ENCODE data around the gene DYSF. TPM values are rescaled to one million over a fixed set of nuclear protein-coding genes. Genes with fewer than 3 reads are reported as not detected.

Gene DYSF
- polyA plus RNA-seq, 4 donors, result 15.0 to 18.1 (median 16.3) TPM

DNA sequence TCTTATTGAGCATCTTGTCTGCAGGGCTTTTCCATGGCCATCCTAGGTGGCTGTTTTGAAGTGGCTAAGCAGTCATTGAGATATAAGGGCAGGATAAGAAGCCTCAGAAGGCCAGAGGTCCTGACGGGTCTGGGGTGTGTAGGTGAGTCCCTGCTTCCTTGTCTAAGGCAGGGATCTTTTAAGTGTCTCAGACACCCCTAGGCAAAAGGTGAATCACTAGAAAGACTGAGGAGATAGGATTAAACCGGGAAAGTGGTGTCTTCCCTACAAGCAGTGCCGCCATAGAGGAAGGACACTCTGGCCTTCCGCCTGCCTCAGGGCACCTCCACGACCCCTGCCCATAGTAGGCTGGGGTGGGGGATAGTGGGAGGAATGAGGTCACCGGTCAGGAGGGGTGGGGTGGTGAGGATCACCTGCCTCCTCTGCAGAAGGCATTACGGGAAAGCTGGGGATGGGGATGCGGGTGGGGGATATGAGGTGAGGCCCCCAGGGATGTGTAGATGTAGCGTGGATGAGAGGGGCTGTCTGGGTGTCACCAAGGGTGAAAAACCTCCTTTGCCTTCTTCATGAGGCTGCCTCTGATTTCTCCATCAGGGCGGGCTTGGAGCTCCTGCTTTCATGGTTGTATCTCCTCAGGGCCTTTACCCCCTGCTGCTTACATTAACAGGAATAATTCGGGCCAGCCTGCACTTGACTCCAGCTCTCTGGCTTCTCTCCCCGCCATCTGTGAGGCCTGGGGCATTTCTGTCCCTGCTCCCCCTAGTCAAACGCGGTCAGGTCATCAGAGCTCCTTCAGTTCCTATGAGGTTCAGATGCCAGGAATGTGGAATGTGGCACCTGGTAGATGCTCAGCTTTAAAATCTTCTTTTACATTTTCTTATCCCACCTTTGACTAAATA is 244.0 kb downstream of the DYSF start:
- no peak for DNase-seq (ENCODE audit: low read depth in 4 of 4, low spot score in 2 of 4)

DNA sequence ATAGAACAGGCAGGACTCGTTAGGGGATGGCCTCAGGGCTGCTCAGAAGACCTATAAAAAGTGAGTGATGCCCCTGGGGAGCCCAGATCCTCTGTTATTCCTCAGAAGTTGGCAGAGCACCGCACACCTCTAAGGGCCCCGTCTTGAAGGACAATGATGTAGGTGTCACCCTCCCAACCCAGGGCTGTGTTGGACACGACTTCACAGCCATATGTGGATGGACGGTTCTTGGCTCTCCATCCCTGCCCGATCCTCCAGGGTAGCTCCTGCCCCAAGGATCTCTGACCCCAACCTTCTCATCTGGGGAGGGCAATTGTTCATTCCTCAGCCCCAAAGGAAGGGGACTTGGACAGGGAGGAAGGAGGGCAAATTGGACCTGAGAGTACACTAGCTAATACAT is 246.1 kb downstream of the DYSF start:
- no peak for DNase-seq (ENCODE audit: low read depth in 4 of 4, low spot score in 2 of 4)

DNA sequence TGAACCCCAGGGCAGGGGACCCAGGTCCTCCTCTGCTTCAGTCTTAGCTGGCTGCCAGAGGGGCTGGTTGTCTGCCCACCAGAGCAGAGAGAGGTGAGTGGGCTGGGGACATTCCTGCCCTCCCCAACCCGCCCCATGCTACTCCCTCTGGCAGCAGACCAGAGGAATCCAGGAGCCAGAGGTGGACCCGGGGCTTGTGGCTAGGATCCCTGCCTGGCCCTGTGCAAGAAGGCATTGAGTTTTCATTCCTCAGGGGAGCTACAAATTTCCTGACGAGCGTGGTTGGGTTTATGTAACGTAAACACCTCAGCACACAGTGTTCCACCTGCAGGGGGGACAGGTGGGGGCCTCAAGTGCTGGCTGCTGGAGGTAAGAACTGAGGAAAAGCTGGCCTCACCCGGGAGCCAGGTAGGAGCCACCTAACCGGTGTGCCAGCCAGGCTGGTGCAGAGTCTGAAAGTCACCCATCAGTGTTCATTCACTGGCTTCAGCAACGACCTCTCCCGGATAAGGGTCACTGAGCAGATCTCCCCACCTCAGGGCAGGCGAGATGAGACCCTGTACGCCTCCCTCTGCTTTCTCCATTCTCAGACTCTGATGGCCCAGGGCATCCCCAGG is 246.8 kb downstream of the DYSF start:
- DNase-seq (ENCODE audit: low read depth in 4 of 4, low spot score in 2 of 4), result peak in 1 of 4 donors; percentile 17

DNA sequence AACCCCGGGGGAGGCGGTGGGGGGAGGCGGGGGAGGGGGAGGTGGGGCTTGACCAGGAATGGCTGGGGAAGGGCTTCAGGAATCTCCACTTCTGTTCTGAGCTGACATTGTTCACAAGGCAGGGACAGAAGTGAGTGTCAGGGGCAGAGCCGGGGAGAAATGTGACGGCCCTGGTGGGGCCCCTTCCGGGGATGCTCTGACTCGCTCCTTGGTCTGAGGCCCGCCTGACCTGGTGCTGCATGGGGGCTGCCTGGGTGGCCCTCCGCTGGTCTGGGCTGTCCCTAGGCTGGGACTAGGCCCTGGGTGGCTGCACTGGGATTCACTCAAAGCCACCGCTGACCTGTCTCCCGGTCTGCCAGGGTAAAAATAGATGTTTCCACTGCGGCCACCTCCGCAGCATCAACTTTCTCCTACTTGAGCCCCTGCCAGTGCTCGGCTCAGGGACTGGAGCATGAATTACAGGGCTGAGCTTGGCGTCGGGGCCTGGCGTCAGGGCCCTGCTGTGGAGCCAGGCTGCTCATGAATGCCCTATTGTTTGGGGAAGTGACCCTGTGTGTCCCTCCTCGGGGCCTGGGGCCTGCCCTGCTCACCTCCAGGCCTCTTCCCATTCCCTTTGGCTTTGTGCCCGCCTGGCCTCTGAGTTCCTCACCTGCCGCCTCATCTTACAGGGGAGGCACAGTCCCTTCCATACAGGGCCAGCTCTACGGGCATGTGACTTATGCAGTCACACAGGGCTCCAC is 247.5 kb downstream of the DYSF start:
- no peak for DNase-seq (ENCODE audit: low read depth in 4 of 4, low spot score in 2 of 4)

DNA sequence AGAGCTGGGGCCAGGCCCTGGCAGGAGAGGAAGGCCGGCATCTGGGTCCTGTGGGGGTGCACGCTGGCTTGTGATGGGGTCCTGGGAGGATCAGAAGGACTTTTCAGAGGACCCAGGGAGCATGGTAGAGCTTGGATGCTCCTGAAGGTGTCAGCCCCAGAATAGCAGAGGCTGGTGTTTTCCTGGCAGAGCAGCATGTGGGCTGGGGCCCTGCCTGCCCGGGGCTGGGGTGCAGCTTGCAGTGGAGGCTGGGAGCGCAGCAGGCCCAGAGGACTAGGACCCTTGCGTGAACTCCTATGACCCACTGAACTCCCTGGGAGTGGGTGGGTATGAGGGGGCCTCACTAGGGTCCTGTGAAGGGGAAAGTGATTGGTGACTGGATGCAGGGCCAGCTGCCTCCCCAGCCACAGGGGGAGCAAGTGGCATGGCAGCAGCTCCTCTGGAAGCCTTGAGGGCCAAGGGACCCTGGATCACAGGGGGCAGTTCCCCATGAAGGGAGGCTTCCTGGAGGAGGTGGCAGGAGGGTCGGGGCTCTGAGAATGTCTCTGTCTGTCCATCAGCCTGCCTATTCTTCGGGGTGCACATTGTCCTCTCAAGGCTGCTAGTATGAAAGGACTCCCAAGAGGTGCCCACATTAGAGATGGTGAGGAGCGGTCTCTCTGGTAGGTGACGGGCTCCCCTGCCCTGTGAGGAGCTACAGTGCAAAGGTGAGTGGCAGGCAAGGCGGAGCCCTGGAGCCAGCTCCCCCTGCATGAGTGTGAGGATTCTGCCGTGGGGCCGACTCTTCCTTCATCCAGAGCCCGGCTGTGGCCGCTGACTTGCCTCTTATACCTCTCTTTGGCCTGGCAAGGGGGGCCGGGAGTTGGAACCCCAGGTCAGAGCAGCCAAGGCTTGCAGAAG is 249.0 kb downstream of the DYSF start:
- no peak for DNase-seq (ENCODE audit: low read depth in 4 of 4, low spot score in 2 of 4)

DNA sequence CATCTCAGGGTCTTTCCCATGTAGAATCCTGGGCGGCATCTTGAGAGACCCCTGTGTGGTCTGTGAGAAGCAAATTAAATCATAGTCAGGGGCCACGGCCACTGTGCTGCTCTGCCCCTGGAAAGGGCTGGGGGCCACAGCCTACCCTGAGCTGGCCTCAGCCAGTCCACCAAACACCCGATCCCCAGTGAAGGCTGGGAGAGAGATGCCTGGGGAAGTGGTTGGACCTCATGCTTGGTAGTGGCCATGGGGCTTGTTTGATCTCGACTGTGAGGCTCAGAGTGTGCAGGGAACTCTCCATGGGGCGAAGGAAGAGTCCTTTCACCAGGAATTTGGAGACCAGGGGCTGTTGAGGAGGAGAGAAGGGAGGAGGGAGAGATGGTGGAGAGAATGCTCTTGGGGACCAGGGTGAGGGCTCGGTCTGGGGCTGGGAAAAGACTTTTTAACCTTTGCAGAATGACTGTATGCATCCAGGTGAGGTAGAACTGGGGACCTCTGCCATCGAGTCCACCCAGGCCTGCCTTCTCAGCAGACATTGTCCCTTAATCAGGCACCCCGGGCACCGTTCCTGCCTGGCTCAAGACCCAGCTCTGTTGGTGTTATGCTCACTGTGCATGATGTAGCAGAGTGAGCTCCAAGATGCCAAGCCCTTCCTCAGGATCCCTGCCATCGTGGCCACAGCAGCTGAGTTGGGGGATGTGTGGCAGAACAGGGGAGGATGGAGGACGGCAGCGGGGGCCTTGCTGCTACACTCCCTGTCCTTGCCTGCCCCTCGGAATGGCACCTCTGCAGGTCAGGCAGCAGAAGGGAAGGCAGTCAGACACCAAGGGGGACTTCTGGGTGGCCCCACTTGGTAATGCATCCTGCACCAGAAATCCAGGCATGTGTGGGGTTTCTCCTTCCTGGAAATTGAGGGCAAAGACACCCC is 249.9 kb downstream of the DYSF start:
- no peak for DNase-seq (ENCODE audit: low read depth in 4 of 4, low spot score in 2 of 4)

DNA sequence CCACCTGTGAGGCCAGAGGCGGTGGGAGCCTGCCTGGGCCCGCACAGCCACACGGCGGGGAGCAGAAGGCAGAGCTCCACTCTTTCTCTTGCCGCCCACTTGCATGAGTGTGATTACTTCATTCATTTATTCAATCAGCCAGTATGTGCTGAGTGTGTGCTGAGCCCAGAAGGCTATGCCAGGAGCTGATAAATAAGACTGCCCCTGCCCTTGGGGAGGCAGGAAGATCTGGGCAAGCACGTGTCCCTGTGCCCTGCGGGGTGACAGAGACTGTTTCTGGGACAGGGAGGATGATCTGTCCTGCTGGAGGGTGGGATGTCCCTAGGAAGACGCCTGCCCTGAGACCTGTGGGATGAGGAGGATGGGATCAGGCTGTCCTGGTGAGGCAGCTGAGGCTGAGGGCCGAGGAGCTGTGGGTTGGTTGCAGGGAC is 250.8 kb downstream of the DYSF start:
- no peak for DNase-seq (ENCODE audit: low read depth in 4 of 4, low spot score in 2 of 4)

DNA sequence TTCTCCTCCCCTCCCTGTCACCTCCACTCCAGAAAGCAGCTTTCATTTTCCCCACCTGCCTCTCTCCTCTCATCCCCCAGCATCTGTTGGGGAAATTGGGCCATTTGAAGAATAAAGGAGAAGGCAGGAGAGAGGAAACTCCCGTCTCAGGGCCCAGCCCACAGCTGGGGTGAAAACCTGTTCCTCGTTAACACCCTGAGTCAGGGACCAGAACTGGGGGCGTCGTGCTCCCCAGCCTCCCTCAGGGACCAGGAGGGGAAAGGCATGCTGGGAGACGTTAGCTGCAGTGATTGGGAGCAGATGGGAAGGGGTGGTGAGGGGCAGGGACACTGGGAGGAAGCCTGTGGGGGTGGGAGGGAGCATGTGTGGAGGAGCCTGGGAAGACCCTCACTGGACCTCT is 251.3 kb downstream of the DYSF start:
- DNase-seq (ENCODE audit: low read depth in 4 of 4, low spot score in 2 of 4), result no peak

DNA sequence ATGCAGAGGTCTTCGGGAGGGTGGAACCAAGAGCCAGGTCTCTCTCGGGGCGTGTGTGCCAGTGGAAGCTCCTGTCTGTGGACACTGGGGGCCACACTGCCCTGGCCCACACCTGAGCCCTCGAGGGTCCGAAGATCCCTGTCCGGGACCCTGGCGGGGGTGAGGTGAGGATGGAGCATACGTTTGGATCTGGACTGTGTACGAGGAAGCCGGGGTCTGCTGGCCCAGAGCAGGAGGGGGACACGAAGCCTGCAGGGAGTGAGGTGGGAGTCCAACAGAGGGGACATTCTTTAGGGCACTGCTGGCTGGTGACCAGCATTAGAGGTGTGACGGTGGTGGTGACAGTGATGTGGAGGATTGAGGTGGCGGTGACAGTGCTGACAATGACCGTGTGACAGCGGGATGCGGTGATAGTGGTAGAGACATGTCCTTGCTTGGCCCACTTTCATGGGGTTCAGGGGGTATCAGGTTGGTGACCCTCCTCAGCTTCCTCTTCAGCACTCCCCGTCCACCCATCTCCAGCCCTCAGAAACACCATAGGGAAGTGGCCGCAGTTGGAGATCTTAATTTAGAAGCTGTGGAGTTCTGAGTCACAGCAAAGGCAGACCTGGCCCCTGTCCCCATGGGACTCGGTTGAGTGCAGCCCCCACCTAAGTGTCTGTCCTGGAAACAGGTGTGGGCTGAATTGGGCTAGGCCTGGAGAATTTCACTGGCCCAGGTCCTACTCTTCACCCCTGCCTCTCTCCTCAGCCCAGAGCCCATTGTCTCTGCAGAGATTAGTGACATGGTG is 252.0 kb downstream of the DYSF start:
- DNase-seq (ENCODE audit: low read depth in 4 of 4, low spot score in 2 of 4), result no peak

DNA sequence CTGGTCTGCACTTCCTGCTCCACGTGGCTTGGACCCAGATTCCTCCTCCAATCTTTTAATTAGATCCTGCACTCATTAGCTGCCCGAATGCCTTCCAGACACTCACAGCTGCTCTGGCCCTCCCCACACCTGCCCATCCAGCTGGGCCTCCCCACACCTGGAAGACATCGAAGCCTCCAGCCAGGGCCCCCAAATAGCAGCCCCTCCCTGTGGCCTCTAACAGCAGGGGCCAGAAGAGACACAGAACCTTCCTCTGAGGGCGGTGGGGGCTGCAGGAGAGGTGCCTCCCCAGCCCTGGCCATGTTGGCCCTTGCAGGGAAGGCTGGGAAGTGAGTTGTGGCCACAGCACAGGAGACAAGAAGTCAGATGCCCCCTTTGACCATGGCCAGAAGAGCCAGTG is 252.8 kb downstream of the DYSF start:
- DNase-seq (ENCODE audit: low read depth in 4 of 4, low spot score in 2 of 4), result no peak

DNA sequence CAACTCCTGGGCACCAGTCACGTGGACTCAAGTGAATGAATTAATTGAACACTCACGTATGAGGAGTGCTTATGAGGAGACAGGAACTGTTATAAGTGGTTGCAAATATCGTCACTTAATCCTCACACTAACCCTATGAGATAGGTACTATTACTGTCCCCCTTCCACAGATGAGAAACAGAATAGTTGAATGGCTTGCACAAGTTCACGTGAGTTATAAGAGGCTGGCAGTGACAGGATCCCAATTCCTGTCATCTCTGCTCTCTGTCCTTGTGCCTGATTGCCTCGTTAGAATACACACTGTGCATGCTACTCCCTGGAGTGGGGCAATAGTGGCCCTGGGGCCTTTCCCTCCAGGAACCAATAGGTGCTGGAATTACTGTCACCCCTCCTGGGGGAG is 253.5 kb downstream of the DYSF start:
- no peak for DNase-seq (ENCODE audit: low read depth in 4 of 4, low spot score in 2 of 4)

DNA sequence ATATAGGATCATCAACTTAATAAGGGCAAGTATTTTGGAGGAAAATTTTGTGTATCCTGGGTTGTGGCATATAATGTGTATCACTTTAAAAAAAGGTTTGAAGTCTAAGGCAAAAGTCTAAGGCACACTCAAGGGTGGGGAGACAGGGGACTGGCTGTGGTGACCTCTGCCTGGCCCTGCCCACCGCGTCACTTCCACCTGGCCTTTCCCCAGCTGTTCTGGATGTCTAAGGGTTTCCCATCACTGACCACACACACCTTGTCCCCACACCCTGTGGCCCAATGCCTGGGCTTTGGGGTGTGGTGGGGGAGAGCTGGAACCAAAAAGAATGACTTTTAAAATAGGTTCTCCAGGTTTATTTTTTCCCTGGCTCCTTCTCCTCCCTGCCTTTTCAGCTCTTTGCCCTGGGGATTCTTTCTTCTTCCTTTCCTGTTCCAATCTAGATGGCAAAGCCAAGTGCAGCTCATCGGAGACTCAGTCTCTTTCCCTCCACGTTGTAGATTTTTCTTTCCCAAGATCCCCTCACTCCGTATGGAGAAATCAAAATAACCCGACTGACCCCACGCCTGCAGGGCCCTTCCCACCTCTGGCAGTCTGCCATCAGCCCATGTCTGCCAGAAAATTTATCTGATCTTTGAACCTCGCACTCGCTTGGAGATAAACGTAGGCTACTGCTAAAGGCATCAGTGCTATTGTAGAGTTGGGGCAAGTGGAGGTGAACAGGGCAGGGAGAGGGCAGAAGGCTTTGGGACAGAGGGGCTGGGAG is 257.2 kb downstream of the DYSF start:
- no peak for DNase-seq (ENCODE audit: low read depth in 4 of 4, low spot score in 2 of 4)

DNA sequence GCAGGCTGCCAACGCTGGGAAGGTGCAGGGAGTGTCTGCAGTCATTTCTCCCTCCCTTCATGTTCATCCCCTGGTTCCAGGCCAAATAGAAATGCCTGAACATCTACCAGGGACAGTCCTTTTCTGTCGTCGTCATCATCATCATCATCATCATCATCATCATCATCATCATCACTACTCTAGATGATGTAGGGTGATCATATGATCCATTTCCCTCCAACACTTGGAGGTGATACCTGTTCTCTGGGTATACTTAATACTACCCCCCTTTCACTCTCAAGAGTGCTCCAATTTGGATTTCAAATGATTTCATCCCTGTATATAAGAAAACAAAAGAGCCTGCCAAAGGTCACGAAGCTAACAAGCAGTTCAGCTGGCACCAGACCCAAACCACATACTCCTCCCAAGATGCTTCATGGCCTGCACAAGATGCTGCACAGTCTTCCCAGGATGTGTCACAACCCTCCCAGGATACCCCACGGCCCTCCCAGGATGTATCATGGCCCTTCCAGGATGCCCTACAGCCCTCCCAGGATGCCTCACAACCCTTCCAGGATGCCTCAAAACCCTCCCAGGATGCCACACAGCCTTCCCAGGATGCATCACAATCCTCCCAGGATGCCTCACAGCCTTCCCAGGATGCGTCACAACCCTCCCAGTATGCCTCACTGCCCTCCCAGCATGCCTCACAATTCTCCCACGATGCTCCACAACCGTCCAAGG is 257.9 kb downstream of the DYSF start:
- no peak for DNase-seq (ENCODE audit: low read depth in 4 of 4, low spot score in 2 of 4)

DNA sequence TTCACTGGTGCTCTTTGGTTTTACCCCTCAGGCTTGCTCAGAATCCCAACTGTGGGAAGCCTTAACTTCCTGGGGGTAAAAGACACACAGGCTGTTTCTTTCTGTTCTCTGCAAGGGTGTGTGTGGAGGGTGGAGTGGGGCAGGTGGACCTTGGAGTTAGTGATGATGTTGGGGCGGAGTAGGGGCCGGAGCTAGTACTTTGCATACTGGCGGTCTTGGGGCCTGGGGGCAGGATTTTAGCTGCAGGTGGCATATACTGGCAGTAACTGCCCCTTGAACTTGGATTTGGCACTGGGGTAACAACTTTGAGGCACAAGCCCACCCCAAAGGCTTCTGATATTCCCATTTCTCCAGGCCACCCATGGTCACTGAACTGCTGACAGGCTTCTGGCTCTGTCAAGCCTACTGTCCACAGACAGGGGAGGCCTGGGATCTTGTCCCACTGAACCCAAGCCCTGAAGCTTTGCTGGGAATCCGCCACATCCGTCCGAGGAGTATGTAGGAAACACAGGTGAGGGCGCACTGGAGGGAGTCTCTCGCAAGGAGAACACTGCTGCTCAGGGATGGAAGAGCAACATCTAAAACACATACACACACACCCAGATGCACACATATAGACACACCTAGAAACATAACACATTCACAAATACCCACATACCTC is 258.9 kb downstream of the DYSF start:
- no peak for DNase-seq (ENCODE audit: low read depth in 4 of 4, low spot score in 2 of 4)

DNA sequence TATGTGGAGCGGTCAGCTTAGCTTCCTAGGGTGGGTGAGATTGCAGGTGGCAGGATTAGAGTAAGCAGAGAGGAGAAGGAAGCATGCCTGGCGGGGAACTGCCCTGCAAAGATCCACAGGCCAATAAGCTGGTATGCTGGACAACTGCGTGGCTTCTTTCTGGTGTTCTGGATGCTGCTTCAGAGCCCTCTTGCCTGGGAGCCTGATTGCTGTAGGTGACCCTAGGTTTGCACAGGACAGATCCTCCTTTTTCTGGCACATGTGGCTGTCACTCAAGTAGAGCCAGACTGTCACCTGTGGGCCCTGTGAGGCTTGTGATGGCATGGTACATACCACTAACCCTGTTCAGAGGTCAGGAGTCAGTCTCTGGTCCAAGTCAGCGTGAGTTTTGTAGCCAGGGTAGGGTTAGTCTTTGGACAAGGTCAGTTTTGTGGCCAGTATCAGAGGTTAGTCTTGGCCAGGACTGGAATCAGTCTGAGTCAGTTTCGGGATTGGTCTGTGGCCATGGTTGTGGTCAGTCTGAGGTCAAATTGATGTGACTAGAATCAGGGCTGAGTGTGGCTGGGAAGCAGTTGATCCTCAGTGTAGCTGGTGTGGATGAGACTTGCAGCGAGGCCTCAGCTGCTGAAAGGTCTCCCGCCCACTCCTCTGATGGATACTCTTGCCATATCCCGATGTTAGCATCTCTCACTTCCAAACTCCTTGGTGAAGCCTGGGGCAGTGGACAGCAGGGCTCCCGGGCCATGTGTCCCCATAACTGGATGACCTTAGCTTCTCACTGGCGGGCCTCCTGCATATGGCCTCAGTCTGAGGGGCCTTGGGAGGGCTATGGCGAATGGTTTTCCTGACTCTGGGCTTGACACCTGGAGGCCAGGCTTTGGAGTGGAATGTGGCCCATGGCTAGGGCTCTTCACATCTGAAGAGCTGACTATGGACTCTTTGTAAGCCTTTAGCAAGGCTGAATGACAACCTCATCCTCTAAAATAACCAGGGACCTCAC is 260.5 kb downstream of the DYSF start:
- no peak for DNase-seq (ENCODE audit: low read depth in 4 of 4, low spot score in 2 of 4)
